Type B pancreatic cell (in vitro differentiated cells): ENCODE data around the gene CEP85. TPM values are rescaled to one million over a fixed set of nuclear protein-coding genes. Genes with fewer than 3 reads are reported as not detected.
"Not testable (repeated sequence)": the region's sequence is repeated elsewhere in the genome, so short reads cannot be mapped to it uniquely, and the experiment has no call there.

Experiments
- DNase-seq: peaks from one replicate; pipeline ENCODE4 v3.0.0; 2021; ENCODE audit warnings: mixed read lengths; ENCODE audit not compliant: unreplicated experiment; ENCODE audit errors: extremely low spot score
- H3K27ac Mint-ChIP-seq: 2 replicates; pipeline ENCODE4 v1.8.0; 2021; ENCODE audit warnings: mild to moderate bottlenecking, mixed read lengths
- H3K27me3 Mint-ChIP-seq: 2 replicates; pipeline ENCODE4 v1.8.0; 2021; ENCODE audit warnings: mixed read lengths
- H3K36me3 Mint-ChIP-seq: 2 replicates; pipeline ENCODE4 v1.8.0; 2021; ENCODE audit warnings: mixed read lengths
- H3K4me1 Mint-ChIP-seq: one replicate; pipeline ENCODE4 v1.8.0; 2021; ENCODE audit warnings: mixed read lengths; ENCODE audit not compliant: unreplicated experiment
- H3K4me3 Mint-ChIP-seq: 2 replicates; pipeline ENCODE4 v1.8.0; 2021; ENCODE audit warnings: mild to moderate bottlenecking, mixed read lengths
- H3K9me3 Mint-ChIP-seq: 2 replicates; pipeline ENCODE4 v1.8.0; 2021; ENCODE audit warnings: mixed read lengths
- total RNA-seq: library from RNA; stranded (reverse); gene quantifications from 2 replicates; pipeline ENCODE4 v1.2.1, GENCODE V29; 2021; ENCODE audit warnings: low replicate concordance
- TF ChIP-seq, protein P1 (sequence below): fragments of 200-600 bp; sonication (generic); conservative IDR thresholded peaks from 2 replicates; pipeline ENCODE4 v1.5.0; 2021; ENCODE audit warnings: antibody characterized with exemption, mild to moderate bottlenecking

The CEP85 gene
- total RNA-seq, 1 donor from 2014 or later: 26.8 TPM

DNA sequence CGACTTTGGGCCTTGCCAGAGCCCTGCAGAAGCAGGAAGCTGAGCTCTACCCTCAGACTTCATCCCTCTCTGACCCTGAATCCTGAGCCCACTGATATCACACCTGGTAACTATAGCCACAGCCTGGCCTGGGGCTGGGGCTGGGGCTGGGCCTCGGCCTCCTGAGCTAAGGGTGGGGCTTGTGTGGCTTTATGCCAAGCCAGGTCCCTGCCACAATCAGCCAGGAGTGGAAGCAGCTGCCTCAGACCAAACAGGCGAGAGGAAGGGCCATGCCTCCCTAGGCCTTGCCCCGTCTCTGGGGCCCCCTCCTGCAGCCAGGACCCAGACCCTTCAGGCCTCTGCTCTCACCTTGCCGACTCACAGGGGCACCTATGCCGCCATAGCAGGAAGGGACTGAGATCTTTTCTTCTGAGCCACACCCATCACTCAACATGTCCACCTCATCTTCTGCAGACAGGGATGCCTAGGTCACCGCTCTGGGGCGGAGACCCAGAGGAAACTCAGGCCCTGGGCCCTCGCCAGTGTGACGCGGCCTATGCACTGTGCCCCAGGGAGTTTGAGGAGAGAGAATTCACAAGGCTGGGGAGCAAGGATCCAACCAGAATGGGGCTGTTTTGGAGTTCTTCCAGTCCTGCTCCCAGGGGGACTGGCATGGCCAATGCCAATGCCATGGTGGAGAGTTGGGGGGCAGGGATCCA is 66.7 kb downstream of the CEP85 start:
- no peaks in the 10 kb centered on the region for H3K27me3 Mint-ChIP-seq
- H3K4me1 Mint-ChIP-seq: peaks cover 3% of the 10 kb centered on the region
- no peak overlapping the region for H3K4me3 Mint-ChIP-seq
- no peaks in the 10 kb centered on the region for H3K36me3 Mint-ChIP-seq
- no peak overlapping the region for H3K27ac Mint-ChIP-seq
- no peaks in the 10 kb centered on the region for H3K9me3 Mint-ChIP-seq
- TF ChIP-seq, protein P1, sequence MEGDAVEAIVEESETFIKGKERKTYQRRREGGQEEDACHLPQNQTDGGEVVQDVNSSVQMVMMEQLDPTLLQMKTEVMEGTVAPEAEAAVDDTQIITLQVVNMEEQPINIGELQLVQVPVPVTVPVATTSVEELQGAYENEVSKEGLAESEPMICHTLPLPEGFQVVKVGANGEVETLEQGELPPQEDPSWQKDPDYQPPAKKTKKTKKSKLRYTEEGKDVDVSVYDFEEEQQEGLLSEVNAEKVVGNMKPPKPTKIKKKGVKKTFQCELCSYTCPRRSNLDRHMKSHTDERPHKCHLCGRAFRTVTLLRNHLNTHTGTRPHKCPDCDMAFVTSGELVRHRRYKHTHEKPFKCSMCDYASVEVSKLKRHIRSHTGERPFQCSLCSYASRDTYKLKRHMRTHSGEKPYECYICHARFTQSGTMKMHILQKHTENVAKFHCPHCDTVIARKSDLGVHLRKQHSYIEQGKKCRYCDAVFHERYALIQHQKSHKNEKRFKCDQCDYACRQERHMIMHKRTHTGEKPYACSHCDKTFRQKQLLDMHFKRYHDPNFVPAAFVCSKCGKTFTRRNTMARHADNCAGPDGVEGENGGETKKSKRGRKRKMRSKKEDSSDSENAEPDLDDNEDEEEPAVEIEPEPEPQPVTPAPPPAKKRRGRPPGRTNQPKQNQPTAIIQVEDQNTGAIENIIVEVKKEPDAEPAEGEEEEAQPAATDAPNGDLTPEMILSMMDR: no peak
- no peak for DNase-seq

DNA sequence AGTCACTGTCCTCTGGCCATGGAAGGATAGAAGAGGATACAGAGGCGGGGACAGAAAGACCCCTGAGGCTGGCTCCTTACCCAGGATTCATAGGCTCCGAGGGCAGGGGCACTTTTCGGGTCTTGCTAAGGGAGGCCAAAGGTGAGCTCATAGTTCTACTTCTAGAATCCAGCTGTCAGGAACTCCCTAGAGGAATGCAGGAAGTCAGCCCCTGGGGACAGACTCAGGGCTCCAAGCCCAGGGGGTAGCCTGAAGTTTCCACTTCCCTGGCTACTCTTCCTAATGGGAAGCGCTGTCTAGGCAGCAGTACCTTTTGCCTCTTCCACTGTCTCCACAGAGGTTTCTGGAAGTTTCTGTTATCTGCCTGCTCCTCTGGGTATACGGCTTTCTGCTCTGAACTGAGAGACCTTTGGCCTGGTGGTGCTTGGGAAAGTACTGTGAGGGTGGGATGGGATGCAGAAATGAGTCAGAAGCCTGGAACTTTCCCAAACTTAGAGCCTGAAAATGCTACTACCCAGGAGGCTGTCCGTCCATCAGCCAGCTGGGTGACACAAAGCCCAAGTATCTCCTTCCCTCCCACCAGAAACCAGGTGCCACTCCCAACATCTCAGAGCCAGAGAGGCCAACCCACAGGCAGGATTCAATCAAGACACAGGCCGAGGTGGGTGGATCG is 68.9 kb downstream of the CEP85 start:
- Mint-ChIP-seq H3K27ac (peak overlapping the region; percentile 62), H3K9me3 (no peaks in the 10 kb centered on the region), H3K4me3 (no peak overlapping the region), H3K27me3 (no peaks in the 10 kb centered on the region), H3K36me3 (no peaks in the 10 kb centered on the region), H3K4me1 (peaks cover 15% of the 10 kb centered on the region)
- no peak for DNase-seq
- TF ChIP-seq, protein P1: no peak

DNA sequence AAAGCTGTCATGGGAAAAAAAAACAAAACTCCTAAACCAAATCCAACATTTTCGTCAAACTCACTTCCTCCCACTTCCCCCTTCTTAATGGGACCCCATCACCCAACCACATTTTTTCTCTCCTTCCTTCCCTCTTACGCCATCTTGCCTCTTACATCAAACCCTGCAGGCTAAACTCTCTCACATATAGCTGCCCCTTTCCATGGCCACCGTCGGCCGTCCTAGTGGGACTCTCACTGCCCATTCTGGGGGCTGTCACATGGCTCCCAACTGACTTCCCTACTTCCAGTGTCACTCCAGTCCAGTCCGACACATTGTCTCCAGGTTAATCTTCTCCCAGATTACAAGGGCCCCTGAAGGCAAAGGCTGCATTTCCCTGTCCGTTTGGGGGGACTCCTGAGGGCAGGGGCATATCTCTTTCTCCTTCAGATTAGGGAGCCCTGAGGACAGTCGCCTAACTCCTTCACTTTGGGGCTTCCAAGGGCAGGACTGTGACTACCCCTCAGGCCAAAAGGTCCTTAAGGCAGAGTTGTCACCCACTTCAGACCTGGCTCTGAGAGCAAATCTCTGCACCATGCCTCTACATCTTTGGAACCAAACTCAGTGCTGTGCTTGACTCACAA is 71.8 kb downstream of the CEP85 start:
- Mint-ChIP-seq H3K4me3 (peak overlapping the region; percentile 100), H3K27me3 (no peaks in the 10 kb centered on the region), H3K27ac (peak overlapping the region; percentile 96), H3K9me3 (no peaks in the 10 kb centered on the region), H3K36me3 (no peaks in the 10 kb centered on the region), H3K4me1 (peaks cover 15% of the 10 kb centered on the region)
- no peak for DNase-seq
- TF ChIP-seq, protein P1: no peak

DNA sequence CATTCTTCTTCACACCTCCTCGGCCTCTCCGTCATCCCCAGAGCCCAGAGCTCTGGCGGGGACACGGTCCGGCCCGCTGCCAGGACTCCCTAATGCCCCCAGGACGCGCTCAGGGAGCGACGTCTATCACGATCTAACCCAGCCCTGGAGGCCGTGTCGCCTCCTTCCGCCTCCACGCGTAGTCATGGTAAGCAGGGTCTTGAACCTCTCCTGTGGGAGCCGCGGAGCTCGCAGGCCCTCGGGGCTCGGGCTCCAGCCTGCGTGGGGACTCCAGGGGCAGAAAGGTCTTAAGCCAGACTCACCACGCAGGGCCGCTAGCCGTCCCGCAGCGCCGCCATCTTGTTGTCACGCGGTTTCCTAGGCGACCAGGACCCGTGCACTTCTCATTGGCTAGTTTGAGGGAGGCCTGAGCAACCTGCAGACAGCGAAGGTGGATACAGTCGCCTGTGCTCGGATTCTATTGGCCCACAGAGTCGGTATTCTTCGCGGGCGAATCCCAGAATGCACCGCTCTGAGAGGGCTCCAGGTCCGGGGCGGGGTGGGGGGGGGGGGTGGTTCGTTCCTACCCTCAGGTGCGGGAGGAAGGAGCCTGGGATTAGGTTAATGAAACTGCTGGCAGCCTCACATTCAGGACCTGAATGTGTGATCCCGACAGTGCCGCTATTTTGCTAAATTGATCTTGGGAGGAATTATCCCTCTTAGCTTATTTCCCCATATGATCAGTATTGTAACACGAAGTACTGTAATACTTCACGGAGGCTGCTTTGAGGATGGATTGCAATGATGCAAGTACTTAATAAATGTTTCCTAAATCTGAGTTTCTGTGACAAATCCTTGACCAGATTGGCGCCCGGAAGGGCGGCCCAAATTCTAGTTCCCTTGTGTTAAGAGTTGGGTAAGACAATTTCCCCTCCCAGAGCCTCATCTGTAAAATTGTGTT is 72.6 kb downstream of the CEP85 start, which contains the start of gene UBXN11:
Gene UBXN11 (minus strand): TSS at position 347 of the 940 bp plus-strand sequence. CDS start 3,753 bp downstream, outside the sequence.
- peak within 1 kb of the TSS; percentile 100 for H3K4me3 Mint-ChIP-seq
- H3K4me1 Mint-ChIP-seq: peaks cover 15% of the 10 kb centered on the region
- peak; percentile 90 for DNase-seq
- no peaks in the 10 kb centered on the region for H3K36me3 Mint-ChIP-seq
- H3K27ac Mint-ChIP-seq: peak within 1 kb of the TSS; percentile 96
- H3K9me3 Mint-ChIP-seq: no peaks in the 10 kb centered on the region
- TF ChIP-seq, protein P1: no peak
- H3K27me3 Mint-ChIP-seq: no peaks in the 10 kb centered on the region

DNA sequence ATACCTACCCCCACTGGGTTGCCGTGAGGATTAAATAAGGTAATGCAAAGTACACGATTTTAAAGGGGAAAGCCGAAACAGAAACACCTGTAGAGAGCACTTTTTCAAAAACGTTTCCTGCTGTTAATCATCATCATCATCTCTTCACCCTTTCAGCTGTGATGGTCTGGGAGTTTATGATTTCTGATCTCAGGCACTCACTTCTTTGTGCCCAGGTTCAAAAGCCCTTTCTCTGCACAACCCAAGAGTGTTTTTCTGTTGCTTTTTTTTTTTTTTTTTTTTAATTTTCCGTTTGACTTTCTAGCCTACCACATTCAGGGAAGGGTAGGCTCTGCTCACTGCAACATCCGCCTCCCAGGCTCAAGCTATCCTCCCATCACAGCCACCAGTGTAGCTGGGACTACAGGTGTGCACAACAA is 73.4 kb downstream of the CEP85 start:
- H3K4me1 Mint-ChIP-seq: peaks cover 15% of the 10 kb centered on the region
- no peak overlapping the region for H3K27ac Mint-ChIP-seq
- no peaks in the 10 kb centered on the region for H3K36me3 Mint-ChIP-seq
- H3K9me3 Mint-ChIP-seq: no peaks in the 10 kb centered on the region
- peak overlapping the region; percentile 100 for H3K4me3 Mint-ChIP-seq
- TF ChIP-seq, protein P1: no peak
- no peaks in the 10 kb centered on the region for H3K27me3 Mint-ChIP-seq
- DNase-seq: no peak

DNA sequence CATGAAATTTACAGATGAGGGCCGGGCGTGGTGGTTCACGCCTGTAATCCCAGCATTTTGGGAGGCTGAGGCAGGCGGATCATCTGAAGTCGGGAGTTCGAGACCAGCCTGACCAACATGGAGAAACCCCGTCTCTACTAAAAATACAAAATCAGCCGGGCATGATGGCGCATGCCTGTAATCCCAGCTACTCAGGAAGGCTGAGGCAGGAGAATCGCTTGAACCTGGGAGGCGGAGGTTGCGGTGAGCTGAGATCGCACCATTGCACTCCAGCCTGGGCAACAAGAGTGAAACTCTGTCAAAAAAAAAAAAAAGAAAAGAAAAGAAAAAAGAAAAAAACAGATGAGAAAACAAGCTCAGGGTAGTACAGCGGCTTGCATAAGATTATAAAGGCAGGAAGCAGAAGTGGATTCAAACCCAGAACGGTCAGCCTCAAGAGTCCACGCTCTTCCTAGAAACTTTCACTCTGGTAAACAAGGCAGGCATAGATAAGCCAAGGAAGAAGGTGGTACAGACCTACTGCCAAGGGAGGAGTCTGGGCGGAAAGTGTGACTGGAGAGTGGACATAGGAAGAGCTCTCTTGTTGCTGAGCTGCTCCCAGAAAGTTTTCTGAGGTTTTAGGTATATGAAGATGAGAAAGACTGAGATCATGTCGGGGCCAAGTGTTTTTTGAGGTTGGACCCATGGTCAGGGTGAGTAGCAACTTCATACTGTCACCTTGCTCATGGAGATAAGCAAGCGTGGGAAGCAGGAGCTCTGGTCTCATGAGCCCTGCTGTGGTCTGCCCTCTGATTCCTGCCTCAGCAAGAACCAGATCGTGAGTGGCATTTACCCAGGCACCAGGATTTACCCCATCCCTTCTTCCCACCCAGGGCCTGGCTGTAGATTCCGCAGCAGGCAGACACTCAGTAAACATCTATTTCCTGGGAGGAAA is 74.2 kb downstream of the CEP85 start:
- not testable (repeated sequence) for DNase-seq, H3K27me3 Mint-ChIP-seq, H3K4me3 Mint-ChIP-seq, H3K9me3 Mint-ChIP-seq, H3K36me3 Mint-ChIP-seq, H3K27ac Mint-ChIP-seq
- H3K4me1 Mint-ChIP-seq: peaks cover 15% of the 10 kb centered on the region
